HG02885 (cell line): Measurements from ENCODE around the gene C1orf167.

Source experiments
- ATAC-seq: cut with Tn5 transposase; IDR thresholded peaks from one replicate; pipeline ENCODE4 v1.9.1; 2021; ENCODE audit warnings: mild to moderate bottlenecking; ENCODE audit not compliant: unreplicated experiment, poor library complexity

C1orf167 gene

GRCh38 chr1:11784256-11784992, 22.4 kb downstream of the C1orf167 start:
- ATAC-seq = no peak

- peak; percentile 55 for ATAC-seq
Measured at GRCh38 chr1:11784993-11785769, 23.2 kb downstream of the C1orf167 start.

DNA sequence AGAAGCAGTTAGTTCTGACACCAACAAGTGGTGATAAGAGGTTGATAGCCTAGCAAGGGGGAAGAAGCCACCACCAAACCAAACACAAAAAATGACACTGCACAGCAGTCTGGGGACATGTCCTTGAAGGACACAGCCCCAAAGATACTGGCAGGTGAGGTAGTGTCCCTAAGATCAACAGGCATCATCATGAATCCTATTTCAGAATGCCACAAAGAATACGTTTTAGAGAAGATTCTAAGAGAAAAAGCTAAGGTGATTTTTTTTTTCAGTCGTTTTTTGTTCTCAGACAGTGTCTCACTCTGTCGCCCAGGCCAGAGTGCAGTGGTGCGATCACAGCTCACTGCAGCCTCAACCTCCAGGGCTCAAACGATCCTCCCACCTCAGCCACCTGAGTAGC, 24.2 kb downstream of the C1orf167 start:
- no peak for ATAC-seq

GRCh38 chr1:11787251-11787803, 25.3 kb downstream of the C1orf167 start:
- ATAC-seq = no peak

- ATAC-seq = no peak
Measured at GRCh38 chr1:11787804-11788436, 25.9 kb downstream of the C1orf167 start.

DNA sequence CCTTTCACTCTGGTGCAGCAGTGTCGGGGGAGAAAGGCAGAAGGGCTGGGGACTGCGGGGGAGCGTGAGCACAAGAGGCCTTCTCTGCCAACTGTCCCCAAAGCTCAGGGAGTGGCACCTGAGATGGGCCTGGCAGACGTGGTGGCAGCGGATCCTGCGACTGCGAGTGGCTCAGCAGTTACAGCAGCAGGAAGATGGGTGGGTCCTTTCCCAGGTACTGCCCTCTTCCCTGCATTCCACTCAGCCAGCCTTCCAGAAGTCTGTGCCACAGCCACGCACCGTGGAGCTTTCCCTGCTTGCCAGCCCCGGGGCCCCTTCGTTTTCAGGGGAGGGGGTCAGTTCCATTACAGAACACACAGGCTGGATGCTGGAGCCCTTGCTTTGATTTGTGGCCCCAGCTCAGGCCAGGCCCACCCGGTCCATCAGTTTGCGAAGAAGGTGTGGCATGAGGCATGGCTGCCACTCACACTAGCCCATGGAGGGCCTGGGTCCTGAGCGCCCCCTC, 26.6 kb downstream of the C1orf167 start:
- no peak for ATAC-seq

GRCh38 chr1:11789126-11790067, 27.4 kb downstream of the C1orf167 start:
- ATAC-seq = no peak

DNA sequence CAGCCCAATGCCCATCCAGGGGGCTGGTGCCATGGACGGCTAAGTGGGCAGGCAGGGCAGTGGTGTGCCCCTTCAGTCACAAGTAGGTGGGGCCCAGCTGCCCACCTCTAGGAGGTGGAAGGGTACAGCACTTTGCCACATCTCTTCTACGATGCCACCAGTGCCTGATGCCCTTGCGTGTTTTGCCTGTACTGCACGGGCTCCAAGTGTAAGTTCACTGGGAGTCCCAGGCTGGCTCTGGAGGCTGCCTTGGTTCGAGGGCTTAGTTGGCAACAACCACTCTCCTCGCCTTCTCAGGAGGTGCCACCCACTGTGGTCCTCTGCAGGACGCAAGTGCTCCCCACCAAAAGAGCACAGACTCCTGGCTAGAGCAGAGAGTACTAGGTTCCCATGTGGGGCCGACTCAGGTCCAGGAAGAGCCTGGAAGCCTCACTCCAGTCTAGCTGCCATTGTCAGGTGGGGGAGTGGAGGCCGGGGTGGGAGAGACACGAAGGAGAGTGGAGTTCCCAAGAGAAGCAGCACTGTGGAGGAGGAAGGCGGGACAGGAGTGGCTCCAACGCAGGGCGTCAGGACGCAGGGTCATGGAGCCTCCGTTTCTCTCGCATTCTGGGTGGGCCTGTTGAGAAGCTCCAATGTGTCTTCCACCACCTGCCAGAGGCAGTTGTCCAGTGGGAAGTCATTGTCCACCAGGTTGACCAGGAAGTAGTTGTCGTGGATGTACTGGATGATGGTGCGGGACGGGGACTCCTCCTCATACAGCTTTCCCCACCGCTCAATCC, 28.3 kb downstream of the C1orf167 start:
- no peak for ATAC-seq

- ATAC-seq = no peak
Measured at GRCh38 chr1:11790880-11791715, 29.1 kb downstream of the C1orf167 start.

- ATAC-seq = no peak
Measured at GRCh38 chr1:11792106-11792505, 30.1 kb downstream of the C1orf167 start.

DNA sequence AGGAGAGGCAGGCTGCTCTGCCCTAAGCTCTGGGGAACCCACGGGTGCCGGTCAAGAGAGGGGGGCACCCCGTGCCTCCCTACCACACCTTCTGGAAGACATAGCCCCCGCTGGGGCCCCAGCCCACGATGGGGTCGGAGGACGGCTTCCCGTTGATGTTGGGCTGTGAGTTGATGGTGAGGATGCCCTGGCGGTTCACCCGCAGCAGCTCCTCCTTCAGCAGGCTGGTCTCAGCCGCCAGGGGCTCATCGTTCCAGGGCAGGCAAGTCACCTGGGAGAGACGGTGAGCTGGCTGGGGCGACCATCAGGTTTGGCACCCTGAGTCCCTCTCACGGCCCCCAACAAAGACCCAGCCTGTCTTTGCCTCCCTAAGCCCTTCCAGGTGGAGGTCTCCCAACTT, 31.8 kb downstream of the C1orf167 start:
- no peak for ATAC-seq

DNA sequence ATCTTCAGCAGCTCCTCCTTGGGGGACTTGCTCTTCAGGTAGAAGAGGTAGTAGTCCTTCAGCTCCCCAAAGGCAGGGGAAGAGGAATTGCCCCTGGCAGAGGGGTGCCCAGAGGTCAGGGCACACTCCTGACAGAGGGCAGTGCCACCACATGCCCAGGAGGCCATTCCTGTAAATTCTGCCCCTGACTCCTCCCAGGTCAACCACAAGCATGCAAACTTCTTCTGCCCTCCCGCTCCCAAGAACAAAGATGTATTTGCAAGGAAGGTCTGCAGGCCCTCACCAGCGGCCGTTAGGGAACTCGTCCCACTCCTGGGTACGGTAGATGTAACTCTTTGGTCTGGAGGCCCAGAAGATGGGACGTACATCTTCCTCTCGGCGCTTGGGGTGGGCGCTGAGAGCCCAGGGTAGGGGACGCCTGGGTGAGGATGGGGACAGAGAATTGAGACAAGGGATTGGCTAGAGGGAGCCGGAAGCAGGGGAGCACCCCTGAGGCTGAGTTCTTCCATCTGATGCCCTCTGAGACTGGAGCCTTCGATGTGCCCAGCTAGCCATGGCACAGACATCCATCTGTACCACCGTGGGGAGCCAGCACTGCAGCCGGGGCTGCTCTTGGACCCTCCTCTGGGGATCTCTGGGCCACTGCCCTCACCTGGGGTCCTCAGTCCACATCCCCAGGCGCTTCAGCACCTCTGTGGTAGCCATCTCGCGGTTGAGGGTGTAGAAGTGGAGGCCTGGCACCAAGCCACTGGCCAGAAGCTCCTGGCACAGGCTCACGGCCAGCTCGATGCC, 32.6 kb downstream of the C1orf167 start:
- ATAC-seq = no peak

DNA sequence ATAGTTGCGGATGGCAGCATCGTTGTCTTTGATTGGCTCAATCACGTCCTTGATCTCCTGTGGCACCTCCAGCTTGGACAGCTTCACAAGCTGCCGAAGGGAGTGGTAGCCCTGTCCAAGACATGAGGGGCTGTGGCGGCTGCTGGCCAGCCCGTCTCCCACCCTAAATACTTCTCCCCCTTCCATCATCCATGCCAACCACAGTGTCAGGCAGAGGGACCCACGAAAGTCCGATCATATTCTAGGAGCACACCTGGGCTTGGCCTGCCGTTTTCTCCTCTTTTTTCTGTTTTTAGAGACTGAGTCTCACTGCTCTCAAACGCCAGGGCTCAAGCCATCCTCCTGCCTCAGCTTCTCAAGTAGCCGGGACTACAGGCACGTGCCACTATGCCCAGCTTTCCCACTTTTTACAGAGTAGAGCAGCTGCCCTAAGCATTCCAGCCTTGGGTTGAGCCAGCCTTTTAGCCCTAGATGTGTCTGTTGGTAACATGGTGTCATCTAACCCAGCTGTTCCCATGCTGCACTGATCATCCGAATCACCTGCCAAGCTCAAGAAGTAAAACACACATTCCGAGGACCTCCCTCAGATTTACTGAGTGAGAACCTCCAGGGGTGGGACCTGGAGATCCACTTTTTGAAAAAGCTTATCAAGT, 33.4 kb downstream of the C1orf167 start:
- no peak for ATAC-seq

DNA sequence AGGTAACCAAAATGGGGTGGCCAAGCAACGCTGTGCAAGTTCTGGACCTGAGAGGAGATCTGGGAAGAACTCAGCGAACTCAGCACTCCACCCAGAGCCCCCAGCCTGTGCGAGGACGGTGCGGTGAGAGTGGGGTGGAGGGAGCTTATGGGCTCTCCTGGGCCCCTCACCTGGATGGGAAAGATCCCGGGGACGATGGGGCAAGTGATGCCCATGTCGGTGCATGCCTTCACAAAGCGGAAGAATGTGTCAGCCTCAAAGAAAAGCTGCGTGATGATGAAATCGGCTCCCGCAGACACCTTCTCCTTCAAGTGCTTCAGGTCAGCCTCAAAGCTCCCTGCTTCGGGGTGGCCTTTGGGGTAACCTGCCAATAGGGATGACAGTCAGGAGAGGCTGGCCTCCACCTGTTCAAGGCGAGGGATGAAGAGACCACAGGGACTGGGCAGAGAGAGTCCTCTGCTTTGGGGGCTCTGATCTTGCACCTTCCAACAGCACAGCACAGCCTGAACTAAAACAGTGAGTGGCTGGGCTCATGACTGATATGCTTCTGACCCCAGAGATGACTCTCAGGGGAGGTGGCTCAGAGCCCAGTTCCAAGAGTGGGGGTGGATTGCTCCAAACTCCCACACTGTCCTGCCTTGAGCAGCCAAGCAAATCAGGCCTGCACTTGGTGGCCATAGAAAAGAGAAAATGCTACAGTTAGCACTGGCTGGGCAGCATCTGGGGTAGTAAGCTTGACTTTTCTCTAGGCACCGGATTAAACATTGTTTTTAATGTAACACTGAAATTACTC, 34.2 kb downstream of the C1orf167 start:
- ATAC-seq = no peak

DNA sequence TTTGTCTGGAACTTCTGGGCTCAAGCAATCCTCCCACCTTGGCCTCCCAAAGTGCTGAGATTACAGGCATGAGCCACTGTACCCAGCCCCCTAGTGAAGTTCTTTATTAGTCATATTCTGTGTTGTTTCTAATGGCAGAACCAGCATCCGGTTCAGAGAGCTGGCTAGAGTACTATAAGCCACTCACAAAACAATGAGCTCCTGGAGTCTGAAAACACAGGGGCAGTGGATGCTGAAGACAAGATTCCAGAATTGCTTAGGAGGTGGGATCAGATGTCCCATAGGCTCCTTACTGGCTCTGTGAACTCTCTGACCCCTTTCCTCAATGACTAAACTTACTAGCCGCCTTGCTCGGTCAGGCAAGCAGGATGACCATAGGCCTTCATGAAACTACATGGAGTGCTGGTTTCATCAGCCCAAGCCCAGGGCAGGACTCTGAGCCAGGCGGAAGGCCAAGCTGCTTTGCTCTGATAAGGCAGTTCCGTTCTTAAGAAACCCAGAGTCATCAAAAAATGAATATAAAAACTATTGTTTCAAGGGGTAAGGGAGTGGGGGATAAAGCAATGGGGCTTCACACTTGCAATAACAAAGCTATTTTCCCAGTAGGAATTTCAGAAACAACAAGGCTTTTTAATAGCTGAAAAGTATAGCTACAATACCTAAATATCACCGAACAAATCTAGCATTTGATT, 35.7 kb downstream of the C1orf167 start:
- ATAC-seq = no peak

DNA sequence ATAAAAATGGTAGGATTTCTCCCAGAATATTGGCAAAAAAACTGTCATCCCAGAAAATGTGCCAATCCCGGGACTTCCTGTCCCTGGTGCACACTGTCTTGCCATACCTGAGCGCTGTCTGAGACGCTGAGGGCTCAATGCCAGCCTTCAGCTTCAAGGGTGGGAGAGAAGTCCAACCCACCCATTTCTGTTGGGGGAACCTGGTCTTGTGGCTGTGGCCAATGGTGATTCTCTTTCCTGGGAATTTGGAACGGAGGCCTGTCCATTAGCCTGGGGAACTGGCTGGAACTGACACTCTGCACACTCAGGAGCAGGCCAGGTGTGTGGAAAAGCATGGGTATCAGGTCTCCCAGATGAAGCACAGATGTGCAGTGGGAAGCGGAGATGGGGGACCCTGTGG, 37.1 kb downstream of the C1orf167 start:
- ATAC-seq = no peak
